AG04449 (cell line): ENCODE measurements around the gene NACAD.

ENCODE experiments used
- CTCF ChIA-PET: fragments of 350-600 bp; formaldehyde crosslinking; extraction: SDS; loops from one replicate; lab custom pipeline; 2021; ENCODE audit warnings: antibody characterized with exemption; lab: Yijun Ruan, JAX
- POLR2A ChIA-PET: fragments of 400-600, 350-600 bp; formaldehyde crosslinking; extraction: SDS; loops from one replicate; lab custom pipeline; 2020; ENCODE audit warnings: antibody characterized with exemption, inconsistent platforms; lab: Yijun Ruan, JAX
- DNase-seq: peaks from one replicate; pipeline ENCODE4 v3.0.0-alpha.2; 2010; ENCODE audit warnings: low read depth, low spot score
- H3K4me3 ChIP-seq: 2 replicates; pipeline ENCODE4 v1.5.1; 2011; ENCODE audit warnings: low read depth, mild to moderate bottlenecking, control low read depth, low read length
- CTCF ChIP-seq: IDR thresholded peaks from one replicate; pipeline ENCODE4 v1.5.1; 2011; ENCODE audit warnings: mild to moderate bottlenecking, moderate library complexity, low read length, control low read depth, inconsistent platforms; ENCODE audit not compliant: insufficient read depth; ENCODE audit errors: missing control alignments

Gene NACAD

GRCh38 chr7:45111298-45112223 is 22.8 kb upstream of the NACAD start, which contains the start of gene TBRG4:
TBRG4 (minus strand) TSS chr7:45111697; CDS start chr7:45109237, 2,460 bp downstream.
- TF ChIP-seq CTCF = peak; percentile 28
- POLR2A ChIA-PET = interaction anchor here (0.5 to 1.4 kb wide), 5 partner anchors 19 to 220 kb away, joined by 3 to 5 read pairs (median 3); no protein-coding TSS in a partner anchor
- peak; percentile 45 for DNase-seq
- CTCF ChIA-PET = interaction anchor here (1.1 to 3.9 kb wide), 2 partner anchors 16 to 25 kb away, joined by 3 to 16 read pairs; no protein-coding TSS in a partner anchor
- H3K4me3 ChIP-seq = peak within 1 kb of the TSS; percentile 100

GRCh38 chr7:45108863-45109262 is 20.1 kb upstream of the NACAD start:
- TF ChIP-seq CTCF = no peak
- H3K4me3 ChIP-seq = no peak overlapping the region
- POLR2A ChIA-PET = no interaction called here
- CTCF ChIA-PET = no interaction called here
- DNase-seq = no peak

GRCh38 chr7:45107356-45107755 is 18.6 kb upstream of the NACAD start:
- CTCF ChIA-PET = no interaction called here

GRCh38 chr7:45106820-45107219 is 18.1 kb upstream of the NACAD start:
- H3K4me3 ChIP-seq = no peak overlapping the region
- DNase-seq = no peak
- CTCF ChIA-PET = no interaction called here
- POLR2A ChIA-PET = no interaction called here
- no peak for TF ChIP-seq CTCF

More at GRCh38 chr7:45107356-45107755, 18.6 kb upstream of the NACAD start:
- no peak overlapping the region for H3K4me3 ChIP-seq
- DNase-seq = no peak
- TF ChIP-seq CTCF = no peak
- POLR2A ChIA-PET = no interaction called here

GRCh38 chr7:45105588-45106188 is 16.9 kb upstream of the NACAD start:
- no peak overlapping the region for H3K4me3 ChIP-seq
- POLR2A ChIA-PET = no interaction called here
- DNase-seq = no peak
- TF ChIP-seq CTCF = no peak
- CTCF ChIA-PET = no interaction called here
